Astrocyte (in vitro differentiated cells and primary cell): Measurements from ENCODE around the gene VAV2. TPM values are rescaled to one million over a fixed set of nuclear protein-coding genes. Genes with fewer than 3 reads are reported as not detected.

Source experiments
- DNase-seq: peaks from one replicate; pipeline ENCODE4 v3.0.0-alpha.2; 2010; ENCODE audit warnings: low read depth
- FAIRE-seq: peaks from 2 replicates; lab custom pipeline; 2011; peaks lifted over from hg19 to GRCh38; lab: Jason Lieb, UNC
- H2AFZ ChIP-seq: 2 replicates; pipeline ENCODE4 v1.6.0; 2012; ENCODE audit warnings: low read depth, low read length, inconsistent platforms
- H3K27ac ChIP-seq: 2 replicates; pipeline ENCODE4 v1.5.1; 2011; ENCODE audit warnings: low read depth, low read length, inconsistent platforms
- H3K27me3 ChIP-seq: 2 replicates; pipeline ENCODE4 v1.6.0; 2011; ENCODE audit warnings: low read length, inconsistent platforms; ENCODE audit not compliant: insufficient read depth
- H3K36me3 ChIP-seq: 2 replicates; pipeline ENCODE4 v1.5.1; 2011; ENCODE audit warnings: low read length, inconsistent platforms; ENCODE audit not compliant: insufficient read depth
- H3K4me1 ChIP-seq: 2 replicates; pipeline ENCODE4 v1.5.1; 2011; ENCODE audit warnings: low read length, inconsistent platforms; ENCODE audit not compliant: insufficient read depth
- H3K4me2 ChIP-seq: 2 replicates; pipeline ENCODE4 v1.6.0; 2012; ENCODE audit warnings: low read length, inconsistent platforms
- H3K4me3 ChIP-seq: 2 replicates; pipeline ENCODE4 v1.5.1; 2011; ENCODE audit warnings: low read depth, mild to moderate bottlenecking, low read length, inconsistent platforms; ENCODE audit not compliant: insufficient read depth
- H3K79me2 ChIP-seq: 2 replicates; pipeline ENCODE4 v1.6.0; 2012; ENCODE audit warnings: mild to moderate bottlenecking, low read length, inconsistent platforms; ENCODE audit not compliant: insufficient read depth
- H3K9ac ChIP-seq: 2 replicates; pipeline ENCODE4 v1.6.0; 2012; ENCODE audit warnings: mild to moderate bottlenecking, low read length, inconsistent platforms
- H3K9me3 ChIP-seq: 2 replicates; pipeline ENCODE4 v1.5.1; 2012; ENCODE audit warnings: low read depth, mild to moderate bottlenecking, low read length, inconsistent platforms; ENCODE audit not compliant: insufficient read depth
- H4K20me1 ChIP-seq: 2 replicates; pipeline ENCODE4 v1.6.0; 2012; ENCODE audit warnings: low read length, inconsistent platforms; ENCODE audit not compliant: insufficient read depth
- H3K27ac Mint-ChIP-seq: one replicate; pipeline ENCODE4 v1.8.0; 2021; ENCODE audit warnings: mild to moderate bottlenecking, mixed read lengths; ENCODE audit not compliant: unreplicated experiment
- H3K27me3 Mint-ChIP-seq: one replicate; pipeline ENCODE4 v1.8.0; 2021; ENCODE audit warnings: low read depth, mixed read lengths; ENCODE audit not compliant: unreplicated experiment
- H3K36me3 Mint-ChIP-seq: one replicate; pipeline ENCODE4 v1.8.0; 2021; ENCODE audit warnings: low read depth, mixed read lengths; ENCODE audit not compliant: unreplicated experiment
- H3K4me1 Mint-ChIP-seq: one replicate; pipeline ENCODE4 v1.8.0; 2021; ENCODE audit warnings: low read depth, mixed read lengths; ENCODE audit not compliant: unreplicated experiment
- H3K4me3 Mint-ChIP-seq: one replicate; pipeline ENCODE4 v1.8.0; 2021; ENCODE audit warnings: mild to moderate bottlenecking, moderate library complexity, mixed read lengths; ENCODE audit not compliant: unreplicated experiment
- H3K9me3 Mint-ChIP-seq: one replicate; pipeline ENCODE4 v1.8.0; 2021; ENCODE audit warnings: mild to moderate bottlenecking, mixed read lengths; ENCODE audit not compliant: unreplicated experiment
- EZH2 ChIP-seq: IDR thresholded peaks from 2 replicates; pipeline ENCODE4 v1.6.1; 2012; ENCODE audit warnings: mild to moderate bottlenecking, low read length, inconsistent platforms; ENCODE audit not compliant: insufficient read depth
- total RNA-seq: library from RNA; stranded (reverse); gene quantifications from 2 replicates; pipeline ENCODE4 v1.2.1, GENCODE V29; 2021
- TF ChIP-seq, protein P1 (sequence below): IDR thresholded peaks from 2 replicates; pipeline ENCODE4 v1.5.1; 2011; ENCODE audit warnings: low read depth, mild to moderate bottlenecking, inconsistent platforms, low read length, moderate library complexity; ENCODE audit not compliant: insufficient read depth

VAV2 gene
- total RNA-seq, 1 donor from 2014 or later, result 36.5 TPM

DNA sequence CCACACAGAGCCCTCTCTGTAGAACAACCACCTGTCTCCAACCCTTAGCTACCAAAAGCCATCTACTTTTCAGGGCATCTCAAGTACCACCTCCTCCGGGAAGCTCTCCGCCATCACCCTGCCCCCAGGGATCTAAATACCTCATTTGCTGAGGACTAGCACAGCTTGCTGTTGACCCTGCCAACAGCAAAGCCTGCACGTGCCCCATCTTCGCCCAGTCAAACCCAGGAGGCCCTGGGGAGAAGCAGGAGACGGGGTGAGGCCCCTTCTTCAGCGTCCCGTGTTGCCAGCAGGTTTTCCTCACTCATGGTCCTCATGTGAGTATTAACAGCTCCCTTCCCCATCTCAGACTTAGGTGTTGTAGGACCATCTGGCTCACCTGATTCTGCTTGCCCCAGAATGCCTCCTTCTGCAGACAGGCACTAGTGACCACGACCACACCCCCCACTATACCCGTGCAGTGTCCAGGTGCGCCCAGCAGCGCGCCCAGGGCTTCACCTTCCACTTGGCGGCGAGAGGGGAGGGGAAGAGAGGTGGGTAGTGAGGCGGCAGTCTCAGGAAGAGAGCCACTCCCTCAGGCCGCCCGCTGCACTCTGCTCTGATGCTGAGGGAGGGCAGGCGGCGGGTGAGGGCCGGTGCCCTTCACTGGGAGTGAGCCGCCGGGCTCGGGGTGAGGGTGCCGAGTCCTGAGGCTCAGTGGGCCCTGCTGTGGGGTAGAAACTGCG lies 11.1 kb downstream of the VAV2 start:
- Mint-ChIP-seq H3K27me3 (no peaks in the 10 kb centered on the region), H3K36me3 (peaks cover 11% of the 10 kb centered on the region), H3K4me1 (peaks cover 4% of the 10 kb centered on the region), H3K27ac (no peak overlapping the region), H3K9me3 (no peaks in the 10 kb centered on the region), H3K4me3 (peak overlapping the region; percentile 50)
- Histone ChIP-seq H3K27me3 (no peaks in the 10 kb centered on the region), H3K79me2 (peaks cover 98% of the 10 kb centered on the region), H3K36me3 (peaks cover 2% of the 10 kb centered on the region), H4K20me1 (peaks cover 99% of the 10 kb centered on the region), H3K27ac (no peak overlapping the region), H3K9ac (no peak overlapping the region), H2AFZ (no peak overlapping the region), H3K9me3 (no peaks in the 10 kb centered on the region), H3K4me1 (peaks cover 15% of the 10 kb centered on the region), H3K4me2 (no peak overlapping the region), H3K4me3 (no peak overlapping the region)
- TF ChIP-seq, protein P1, sequence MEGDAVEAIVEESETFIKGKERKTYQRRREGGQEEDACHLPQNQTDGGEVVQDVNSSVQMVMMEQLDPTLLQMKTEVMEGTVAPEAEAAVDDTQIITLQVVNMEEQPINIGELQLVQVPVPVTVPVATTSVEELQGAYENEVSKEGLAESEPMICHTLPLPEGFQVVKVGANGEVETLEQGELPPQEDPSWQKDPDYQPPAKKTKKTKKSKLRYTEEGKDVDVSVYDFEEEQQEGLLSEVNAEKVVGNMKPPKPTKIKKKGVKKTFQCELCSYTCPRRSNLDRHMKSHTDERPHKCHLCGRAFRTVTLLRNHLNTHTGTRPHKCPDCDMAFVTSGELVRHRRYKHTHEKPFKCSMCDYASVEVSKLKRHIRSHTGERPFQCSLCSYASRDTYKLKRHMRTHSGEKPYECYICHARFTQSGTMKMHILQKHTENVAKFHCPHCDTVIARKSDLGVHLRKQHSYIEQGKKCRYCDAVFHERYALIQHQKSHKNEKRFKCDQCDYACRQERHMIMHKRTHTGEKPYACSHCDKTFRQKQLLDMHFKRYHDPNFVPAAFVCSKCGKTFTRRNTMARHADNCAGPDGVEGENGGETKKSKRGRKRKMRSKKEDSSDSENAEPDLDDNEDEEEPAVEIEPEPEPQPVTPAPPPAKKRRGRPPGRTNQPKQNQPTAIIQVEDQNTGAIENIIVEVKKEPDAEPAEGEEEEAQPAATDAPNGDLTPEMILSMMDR, result no peak
- no peak for TF ChIP-seq EZH2
- no peak for FAIRE-seq
- no peak for DNase-seq

- H3K79me2 ChIP-seq, result peaks cover 98% of the 10 kb centered on the region
- Mint-ChIP-seq H3K36me3 (peaks cover 13% of the 10 kb centered on the region), H3K27me3 (no peaks in the 10 kb centered on the region), H3K4me1 (peaks cover 4% of the 10 kb centered on the region), H3K4me3 (no peak overlapping the region), H3K27ac (peak overlapping the region; percentile 53), H3K9me3 (no peaks in the 10 kb centered on the region)
- no peak overlapping the region for H3K4me3 ChIP-seq
- no peak for DNase-seq
- no peak for FAIRE-seq
- H3K27me3 ChIP-seq, result no peaks in the 10 kb centered on the region
- peaks cover 100% of the 10 kb centered on the region for H4K20me1 ChIP-seq
- H3K9ac ChIP-seq, result peak overlapping the region; percentile 22
- no peaks in the 10 kb centered on the region for H3K9me3 ChIP-seq
- no peak overlapping the region for H2AFZ ChIP-seq
- H3K4me1 ChIP-seq, result peaks cover 15% of the 10 kb centered on the region
- peak overlapping the region; percentile 70 for H3K4me2 ChIP-seq
- H3K27ac ChIP-seq, result no peak overlapping the region
- peaks cover 2% of the 10 kb centered on the region for H3K36me3 ChIP-seq
- TF ChIP-seq, protein P1, result no peak
- TF ChIP-seq EZH2, result no peak
These were observed 11.9 kb downstream of the VAV2 start for GRCh38 chr9:133979921-133980863.
